Psoas muscle (tissue), 8 donors: ENCODE data around the gene PRKN. TPM values are rescaled to one million over a fixed set of nuclear protein-coding genes. Genes with fewer than 3 reads are reported as not detected.

Experiments
- ATAC-seq, 4 donors: fragments of 200-7000 bp; cut with Tn5 transposase; one replicate each; pipeline ENCODE4 v1.9.1; 2020; ENCODE audit warnings: moderate library complexity in 3 of 4, mild to moderate bottlenecking in 2 of 4
- DNase-seq, 2 donors: peaks; one replicate each; pipeline ENCODE4 v3.0.0-alpha.2; 2020
- H3K27ac ChIP-seq: fragments of 200-600 bp; one replicate; pipeline ENCODE4 v1.8.0; 2022
- H3K27me3 ChIP-seq, 3 donors: fragments of 200-600 bp in 1 of 3; one replicate each; pipeline versions ENCODE4 v1.6.1 to v1.8.0; 2013 to 2022; ENCODE audit warnings: low read length in 2 of 3, mild to moderate bottlenecking in 2 of 3, moderate library complexity in 1 of 3; ENCODE audit not compliant: insufficient read depth in 3 of 3
- H3K36me3 ChIP-seq, 2 donors: fragments of 200-600 bp in 1 of 2; one replicate each; pipeline versions ENCODE4 v1.6.1 to v1.8.0; 2013 to 2022; ENCODE audit warnings: low read depth in 1 of 2, mild to moderate bottlenecking in 1 of 2, moderate library complexity in 1 of 2; ENCODE audit not compliant: insufficient read depth in 1 of 2
- H3K4me1 ChIP-seq: fragments of 200-600 bp; one replicate; pipeline ENCODE4 v1.8.0; 2022
- H3K4me3 ChIP-seq: fragments of 200-600 bp; one replicate; pipeline ENCODE4 v1.8.0; 2022; ENCODE audit warnings: mild to moderate bottlenecking
- H3K9me3 ChIP-seq: fragments of 200-600 bp; one replicate; pipeline ENCODE4 v1.8.0; 2022
- CTCF ChIP-seq: fragments of 200-600 bp; IDR thresholded peaks from one replicate; pipeline ENCODE4 v1.8.0; 2022; ENCODE audit warnings: antibody characterized with exemption
- WGBS, 3 donors: extraction: QIAGEN DNeasy Blood & Tissue Kit; methylation state at CpG; one replicate each; pipeline versions ENCODE4 v1.1.6 to v1.1.7; 2013; 5-methylcytosine and 5-hydroxymethylcytosine counted together
- intact Hi-C, 2 donors: fragments of 100-400 bp; cut with DNase I; formaldehyde crosslinking; loops; one replicate each; pipeline versions ENCODE4 v1.11.0 to v1.14.2; 2022
- polyA plus RNA-seq, 3 donors: library from polyadenylated mRNA; stranded (reverse); fragments of 200-250 nt; gene quantifications; one replicate each; pipeline ENCODE4 v1.2.3, GENCODE V29; 2013
- total RNA-seq, 4 donors: library from RNA; stranded (reverse); fragmentation: NEBNext Ultra II Directional in 2 of 4; extraction: Animal tissue kit (Norgen Biotek cat#: 25700) in 2 of 4; gene quantifications; one replicate each; pipeline versions ENCODE4 v1.2.1 to v1.2.4, GENCODE V29; 2021 to 2023
- donor health status: healthy with polysubstance abuse.
- donor health status: DM: no; HTN: no; CAD: no; lungs with moderate emphysema.
- donor health status: Bipolar disorder and iron deficiency.
- donor health status: healthy.
- donor health status: DM: yes; HTN: yes; CAD: no.
- donor health status: DM: no; HTN: no; CAD: no.
- donor health status: DM: no; HTN: no; CAD: no.
- donor health status: DM: yes; HTN: yes; CAD: no.

PRKN gene
- total and polyA plus RNA-seq, 7 donors, result 1.5 to 19.5 (median 11.7) TPM

GRCh38 chr6:161545741-161546140 lies 1181.8 kb downstream of the PRKN start:
- 20 to 45% (median 27%) methylated on average over 2 of the region's 2 CpGs for WGBS, 3 donors
- TF ChIP-seq CTCF, result no peak
- Histone ChIP-seq H3K36me3 (no peaks in the 10 kb centered on the region), H3K4me3 (no peak overlapping the region), H3K27me3 (no peaks in the 10 kb centered on the region), H3K4me1 (no peaks in the 10 kb centered on the region), H3K9me3 (no peaks in the 10 kb centered on the region), H3K27ac (no peak overlapping the region)
- no peak for DNase-seq
- intact Hi-C loops, result no loop called here
- no peak for ATAC-seq

GRCh38 chr6:161544801-161545480 lies 1182.6 kb downstream of the PRKN start:
- ATAC-seq (no peak), DNase-seq (no peak)
- WGBS, 3 donors, result 70 to 78% (median 76%) methylated on average over 10 of the region's 10 CpGs
- intact Hi-C loops, result no loop called here
- H3K27me3 ChIP-seq, result no peaks in the 10 kb centered on the region
- H3K36me3 ChIP-seq, result no peaks in the 10 kb centered on the region
- no peaks in the 10 kb centered on the region for H3K4me1 ChIP-seq
- H3K4me3 ChIP-seq, result no peak overlapping the region
- H3K9me3 ChIP-seq, result no peaks in the 10 kb centered on the region
- no peak for TF ChIP-seq CTCF
- no peak overlapping the region for H3K27ac ChIP-seq

- H3K9me3 ChIP-seq, result no peaks in the 10 kb centered on the region
- WGBS, 3 donors, result 63 to 77% (median 67%) methylated on average over 4 of the region's 4 CpGs
- no peak overlapping the region for H3K27ac ChIP-seq
- no peaks in the 10 kb centered on the region for H3K4me1 ChIP-seq
- DNase-seq (no peak), ATAC-seq (no peak)
- intact Hi-C loops, result no loop called here
- no peaks in the 10 kb centered on the region for H3K27me3 ChIP-seq
- TF ChIP-seq CTCF, result no peak
- no peaks in the 10 kb centered on the region for H3K36me3 ChIP-seq
- H3K4me3 ChIP-seq, result no peak overlapping the region
Measured at GRCh38 chr6:161543684-161544309, 1183.8 kb downstream of the PRKN start.

GRCh38 chr6:161542346-161542980 lies 1185.1 kb downstream of the PRKN start:
- H3K27me3 ChIP-seq, result no peaks in the 10 kb centered on the region
- TF ChIP-seq CTCF, result no peak
- no peak overlapping the region for H3K4me3 ChIP-seq
- no peak overlapping the region for H3K27ac ChIP-seq
- no peaks in the 10 kb centered on the region for H3K4me1 ChIP-seq
- 48 to 65% (median 60%) methylated on average over 4 of the region's 4 CpGs for WGBS, 3 donors
- H3K36me3 ChIP-seq, result no peaks in the 10 kb centered on the region
- H3K9me3 ChIP-seq, result no peaks in the 10 kb centered on the region
- no peak for ATAC-seq
- intact Hi-C loops, result no loop called here
- no peak for DNase-seq
